Inferior parietal cortex (tissue), 1 donor: ENCODE measurements around the gene NFATC1.

Source experiments
- DNase-seq: peaks from one replicate; pipeline ENCODE4 v3.0.0-alpha.2; 2016; ENCODE audit errors: extremely low spot score

The NFATC1 gene

GRCh38 chr18:79440316-79441110, 44.8 kb downstream of the NFATC1 start:
- DNase-seq, result no peak

GRCh38 chr18:79441420-79441819, 45.7 kb downstream of the NFATC1 start:
- DNase-seq, result no peak

GRCh38 chr18:79442508-79443221, 46.9 kb downstream of the NFATC1 start:
- DNase-seq, result no peak

- DNase-seq, result no peak
Observed at GRCh38 chr18:79445221-79445620, 49.5 kb downstream of the NFATC1 start.

- DNase-seq, result no peak
Observed at GRCh38 chr18:79445696-79446561, 50.2 kb downstream of the NFATC1 start.

GRCh38 chr18:79446931-79447330, 51.2 kb downstream of the NFATC1 start:
- DNase-seq, result no peak

GRCh38 chr18:79447703-79448367, 52.1 kb downstream of the NFATC1 start:
- no peak for DNase-seq

- no peak for DNase-seq
Observed at GRCh38 chr18:79448621-79449020, 52.9 kb downstream of the NFATC1 start.

GRCh38 chr18:79449551-79450288, 54.0 kb downstream of the NFATC1 start:
- no peak for DNase-seq

- no peak for DNase-seq
Observed at GRCh38 chr18:79450289-79451080, 54.8 kb downstream of the NFATC1 start.

- DNase-seq, result no peak
Observed at GRCh38 chr18:79451237-79452125, 55.8 kb downstream of the NFATC1 start.

GRCh38 chr18:79452190-79452990, 56.7 kb downstream of the NFATC1 start:
- DNase-seq, result no peak

- no peak for DNase-seq
Observed at GRCh38 chr18:79452991-79453645, 57.4 kb downstream of the NFATC1 start.

- DNase-seq, result no peak
Observed at GRCh38 chr18:79453816-79454735, 58.3 kb downstream of the NFATC1 start.

- DNase-seq, result no peak
Observed at GRCh38 chr18:79455261-79455660, 59.5 kb downstream of the NFATC1 start.

GRCh38 chr18:79456105-79456980, 60.6 kb downstream of the NFATC1 start:
- DNase-seq, result no peak
